ENCODE data around the gene ASPDH.

Gene ASPDH

DNA sequence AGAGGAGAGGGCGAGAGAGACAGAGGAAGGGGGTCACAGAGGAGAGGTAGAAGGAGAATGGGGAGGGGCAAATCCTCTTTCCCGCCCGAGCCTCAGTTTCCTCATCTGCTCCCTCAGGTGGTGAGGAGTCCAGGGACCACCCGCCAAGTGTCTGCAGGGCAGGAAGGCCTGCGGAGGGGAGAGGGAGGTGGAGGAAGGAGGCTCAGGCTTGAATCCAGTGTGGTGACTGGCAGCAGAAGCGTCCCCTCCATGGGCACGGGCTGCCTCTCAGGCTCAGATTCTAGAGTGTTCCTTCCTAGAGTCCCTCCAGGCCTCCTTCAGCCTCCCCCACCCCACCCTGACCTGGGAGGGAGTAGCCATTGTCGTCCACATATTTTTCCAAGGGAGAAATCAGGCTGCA, 20.5 kb downstream of the ASPDH start:
- no peak for DNase-seq
- Histone ChIP-seq H3K27ac (no peak overlapping the region), H3K36me3 (replicated peaks) (no peaks in the 10 kb centered on the region), H3K4me3 (ENCODE audit: low read depth, low read length) (no peak overlapping the region), H3K27me3 (replicated peaks) (peaks cover 20% of the 10 kb centered on the region)
- in situ Hi-C loops (cut with HindIII; ENCODE audit: low pct_ligation_motif_present, low sequenced_read_pairs): no loop called here
- TF ChIP-seq, protein P1, sequence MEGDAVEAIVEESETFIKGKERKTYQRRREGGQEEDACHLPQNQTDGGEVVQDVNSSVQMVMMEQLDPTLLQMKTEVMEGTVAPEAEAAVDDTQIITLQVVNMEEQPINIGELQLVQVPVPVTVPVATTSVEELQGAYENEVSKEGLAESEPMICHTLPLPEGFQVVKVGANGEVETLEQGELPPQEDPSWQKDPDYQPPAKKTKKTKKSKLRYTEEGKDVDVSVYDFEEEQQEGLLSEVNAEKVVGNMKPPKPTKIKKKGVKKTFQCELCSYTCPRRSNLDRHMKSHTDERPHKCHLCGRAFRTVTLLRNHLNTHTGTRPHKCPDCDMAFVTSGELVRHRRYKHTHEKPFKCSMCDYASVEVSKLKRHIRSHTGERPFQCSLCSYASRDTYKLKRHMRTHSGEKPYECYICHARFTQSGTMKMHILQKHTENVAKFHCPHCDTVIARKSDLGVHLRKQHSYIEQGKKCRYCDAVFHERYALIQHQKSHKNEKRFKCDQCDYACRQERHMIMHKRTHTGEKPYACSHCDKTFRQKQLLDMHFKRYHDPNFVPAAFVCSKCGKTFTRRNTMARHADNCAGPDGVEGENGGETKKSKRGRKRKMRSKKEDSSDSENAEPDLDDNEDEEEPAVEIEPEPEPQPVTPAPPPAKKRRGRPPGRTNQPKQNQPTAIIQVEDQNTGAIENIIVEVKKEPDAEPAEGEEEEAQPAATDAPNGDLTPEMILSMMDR (IDR thresholded peaks at IDR 0.05; ENCODE audit: low read depth, low read length, missing control alignments): no peak

DNA sequence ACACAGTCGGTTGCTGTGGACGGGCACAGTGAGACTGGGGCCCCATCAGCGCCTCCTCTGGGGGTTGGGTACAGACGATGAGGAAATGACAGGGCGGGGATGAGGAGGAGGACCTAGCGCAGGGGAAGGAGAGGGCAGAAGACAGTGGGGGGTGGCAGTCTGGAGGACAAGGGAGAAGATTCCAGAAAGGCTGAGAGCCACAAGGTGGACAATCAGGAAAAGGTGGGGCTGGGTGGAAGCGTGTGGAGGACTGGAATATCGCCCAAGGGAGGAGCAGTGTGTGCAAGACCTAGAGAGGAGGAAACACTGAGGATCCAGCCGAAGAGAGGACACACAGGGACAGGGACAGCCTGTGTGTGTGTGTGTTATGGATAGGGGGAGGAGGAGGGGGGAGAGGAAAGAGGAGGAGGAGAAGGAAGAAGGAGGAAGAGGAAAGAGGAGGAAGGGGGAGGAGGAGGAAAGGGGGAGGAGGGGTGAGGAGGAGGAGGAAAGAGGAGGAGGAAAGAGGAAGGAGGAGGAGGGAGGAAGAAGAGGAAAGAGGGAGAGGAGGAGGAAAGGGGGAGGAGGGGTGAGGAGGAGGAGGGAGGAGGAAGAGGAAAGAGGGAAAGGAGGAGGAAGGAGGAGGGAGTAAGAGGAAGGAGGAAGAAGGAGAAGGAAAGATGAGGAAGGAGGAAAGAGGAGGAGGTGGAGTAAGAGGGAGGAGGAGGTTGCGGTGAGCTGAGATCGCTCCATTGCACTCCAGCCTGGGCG, 21.2 kb downstream of the ASPDH start:
- no peak for DNase-seq
- Histone ChIP-seq H3K36me3 (replicated peaks) (no peaks in the 10 kb centered on the region), H3K4me3 (ENCODE audit: low read depth, low read length) (no peak overlapping the region), H3K27ac (no peak overlapping the region), H3K27me3 (replicated peaks) (peaks cover 17% of the 10 kb centered on the region)
- TF ChIP-seq, protein P1 (IDR thresholded peaks at IDR 0.05; ENCODE audit: low read depth, low read length, missing control alignments): no peak
- in situ Hi-C loops (cut with HindIII; ENCODE audit: low pct_ligation_motif_present, low sequenced_read_pairs): no loop called here

GRCh38 chr19:50490991-50491472, 22.7 kb downstream of the ASPDH start:
- Histone ChIP-seq H3K27me3 (replicated peaks) (peaks cover 14% of the 10 kb centered on the region), H3K27ac (no peak overlapping the region), H3K36me3 (replicated peaks) (no peaks in the 10 kb centered on the region), H3K4me3 (ENCODE audit: low read depth, low read length) (no peak overlapping the region)
- TF ChIP-seq, protein P1 (IDR thresholded peaks at IDR 0.05; ENCODE audit: low read depth, low read length, missing control alignments): no peak
- in situ Hi-C loops (cut with HindIII; ENCODE audit: low pct_ligation_motif_present, low sequenced_read_pairs): no loop called here
- DNase-seq: no peak

- TF ChIP-seq, protein P1 (IDR thresholded peaks at IDR 0.05; ENCODE audit: low read depth, low read length, missing control alignments): no peak
- DNase-seq: no peak
- Histone ChIP-seq H3K36me3 (replicated peaks) (no peaks in the 10 kb centered on the region), H3K4me3 (ENCODE audit: low read depth, low read length) (no peak overlapping the region), H3K27me3 (replicated peaks) (peaks cover 14% of the 10 kb centered on the region), H3K27ac (no peak overlapping the region)
- in situ Hi-C loops (cut with HindIII; ENCODE audit: low pct_ligation_motif_present, low sequenced_read_pairs): no loop called here
Measured at GRCh38 chr19:50490411-50490811, 23.3 kb downstream of the ASPDH start.

DNA sequence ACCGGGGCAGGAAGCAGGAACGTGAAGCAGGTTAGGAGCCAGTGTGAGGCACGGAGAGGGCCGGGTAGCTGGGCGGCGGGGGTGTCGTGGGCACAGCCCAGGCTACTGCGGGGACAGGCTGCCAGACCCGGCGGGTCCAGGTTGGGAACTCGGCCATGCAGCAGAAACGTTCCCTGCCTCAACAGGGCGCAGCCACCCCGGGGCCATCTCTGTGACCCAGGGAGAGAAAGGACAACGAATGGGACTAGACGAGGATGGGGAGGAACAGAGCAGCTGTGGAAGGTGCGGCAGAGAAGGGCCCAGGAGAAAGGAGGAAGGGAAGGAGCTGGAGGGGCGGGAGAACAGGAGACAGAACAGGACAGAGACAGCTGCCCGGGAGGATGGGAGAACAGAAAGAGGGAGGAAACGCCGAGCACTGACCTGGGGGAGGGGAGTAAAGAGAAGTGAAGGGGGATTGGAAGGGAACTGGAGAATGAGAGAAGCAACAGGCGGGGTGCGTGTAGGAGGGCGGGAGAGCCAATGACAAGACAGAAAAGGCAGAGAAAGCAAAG, 24.2 kb downstream of the ASPDH start:
- no peak for DNase-seq
- TF ChIP-seq, protein P1 (IDR thresholded peaks at IDR 0.05; ENCODE audit: low read depth, low read length, missing control alignments): no peak
- no peak overlapping the region for H3K4me3 ChIP-seq (ENCODE audit: low read depth, low read length)
- in situ Hi-C loops (cut with HindIII; ENCODE audit: low pct_ligation_motif_present, low sequenced_read_pairs): no loop called here
- H3K27me3 ChIP-seq (replicated peaks): peaks cover 12% of the 10 kb centered on the region
- H3K27ac ChIP-seq: no peak overlapping the region
- H3K36me3 ChIP-seq (replicated peaks): no peaks in the 10 kb centered on the region

All from brain microvascular endothelial cell (primary cell).